ENCODE data around the gene TRIM17.

- TF ChIP-seq REST (IDR thresholded peaks at IDR 0.05; ENCODE audit: unreplicated experiment) (no peak), STAT1 (IDR thresholded peaks at IDR 0.05; ENCODE audit: unreplicated experiment) (no peak), EZH2phosphoT487 (IDR thresholded peaks at IDR 0.05; ENCODE audit: unreplicated experiment) (no peak)
Observed at GRCh38 chr1:228453022-228453560, 36.4 kb upstream of the TRIM17 start.
